CD4-positive, alpha-beta T cell treated with Interleukin-2 at 100 ng/mL for 4 hours (primary cell): ENCODE measurements around the gene PGA5.

ENCODE experiments used
- DNase-seq: peaks from one replicate; pipeline ENCODE4 v3.0.0-alpha.2; 2020; ENCODE audit warnings: low spot score

Gene PGA5

DNA sequence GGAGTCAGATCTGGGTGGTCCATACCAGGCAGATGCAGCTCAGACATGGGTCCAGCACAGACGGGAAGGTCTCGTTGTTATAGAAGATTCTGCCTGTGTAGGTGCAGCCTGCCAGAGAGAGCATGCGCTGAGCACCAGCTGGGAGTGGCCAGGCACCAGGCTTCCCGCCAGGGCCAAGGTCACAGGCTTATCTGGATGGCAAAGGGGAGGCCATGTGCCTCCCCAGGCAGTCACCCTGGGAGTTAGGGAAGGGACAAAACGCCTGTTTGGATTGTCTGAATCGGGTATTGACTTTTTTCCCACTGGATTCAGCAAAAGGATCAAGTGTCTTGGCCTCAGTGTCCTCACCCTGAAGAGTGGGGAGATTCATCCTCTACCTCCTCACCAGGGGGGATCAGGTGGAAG lies 26.5 kb downstream of the PGA5 start:
- DNase-seq, result no peak

DNA sequence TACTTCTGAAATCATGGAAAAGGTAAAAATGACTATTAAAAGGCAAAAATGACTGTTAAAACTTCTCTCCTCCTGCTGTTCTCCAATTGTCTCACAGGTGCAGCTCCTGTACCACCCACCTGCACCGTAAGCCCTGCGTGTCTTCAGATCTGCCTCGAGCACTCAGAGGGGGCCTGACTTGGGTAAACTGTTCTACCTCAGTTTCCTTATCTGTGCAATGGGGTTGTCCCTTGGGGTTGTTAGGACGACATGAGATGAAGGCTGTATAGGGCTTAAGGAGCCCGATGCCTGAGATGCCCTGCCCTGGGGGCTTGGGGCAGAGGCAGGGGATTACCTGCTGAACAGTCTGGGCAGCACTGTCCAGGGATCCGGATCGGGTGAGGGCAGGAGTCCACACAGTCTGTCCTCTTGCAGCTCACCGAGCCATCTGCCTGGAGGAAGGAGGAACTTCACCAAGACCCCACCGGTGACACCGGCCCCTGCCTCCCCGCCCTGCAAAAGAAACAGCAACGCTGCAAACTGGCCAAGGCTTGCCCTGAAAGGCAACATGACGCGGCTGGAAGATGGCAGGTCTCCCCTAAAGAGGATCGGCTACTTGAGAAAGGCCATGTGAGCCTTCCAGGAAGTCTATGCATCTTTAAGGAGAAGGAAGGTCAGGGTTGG lies 27.7 kb downstream of the PGA5 start:
- DNase-seq, result no peak

GRCh38 chr11:61270354-61271076 lies 29.5 kb downstream of the PGA5 start:
- no peak for DNase-seq

GRCh38 chr11:61272731-61273130 lies 31.8 kb downstream of the PGA5 start:
- DNase-seq, result no peak

DNA sequence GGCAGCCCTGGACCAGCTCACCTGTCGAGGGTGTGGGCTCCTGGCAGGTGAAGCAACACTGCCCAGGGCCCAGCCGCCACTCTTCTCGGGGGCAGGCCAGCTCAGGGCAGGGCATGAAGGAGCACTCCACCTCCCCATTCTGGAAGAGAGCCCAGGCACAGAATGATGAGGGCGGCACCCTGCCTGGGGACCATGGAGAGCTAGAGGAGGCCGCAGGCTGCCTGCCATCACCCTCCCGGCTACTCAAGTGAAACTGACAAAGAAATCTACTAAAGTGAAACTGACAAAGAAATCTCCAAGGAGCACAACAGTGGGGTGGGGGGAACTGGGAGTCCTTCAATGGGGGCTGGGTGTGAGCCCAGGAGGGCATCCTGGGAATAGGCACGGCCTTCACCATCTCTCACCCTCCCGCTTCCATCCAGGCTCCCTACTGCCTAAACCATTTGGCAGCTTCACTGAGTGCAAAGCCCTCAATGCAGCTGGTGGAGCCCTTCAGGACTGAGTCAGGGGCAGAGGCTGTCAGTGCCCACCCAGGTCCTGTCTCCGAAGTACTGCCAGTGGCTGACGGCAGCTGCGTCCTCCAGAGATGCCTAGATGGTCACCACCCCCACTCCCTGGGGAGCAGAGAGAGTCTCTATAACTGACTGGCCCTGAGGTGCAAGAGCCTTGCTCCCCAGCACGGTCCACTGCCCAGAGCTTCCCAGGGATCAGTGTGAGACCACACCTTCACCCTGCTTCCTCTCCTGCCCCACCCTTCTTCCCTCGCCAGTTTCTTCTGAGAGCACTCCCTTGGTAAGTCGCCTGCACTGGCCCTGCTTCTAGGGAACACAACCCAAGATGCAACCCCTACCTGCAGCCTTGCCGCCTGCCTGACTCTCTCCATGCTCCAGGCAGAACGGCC lies 32.5 kb downstream of the PGA5 start:
- DNase-seq, result no peak

DNA sequence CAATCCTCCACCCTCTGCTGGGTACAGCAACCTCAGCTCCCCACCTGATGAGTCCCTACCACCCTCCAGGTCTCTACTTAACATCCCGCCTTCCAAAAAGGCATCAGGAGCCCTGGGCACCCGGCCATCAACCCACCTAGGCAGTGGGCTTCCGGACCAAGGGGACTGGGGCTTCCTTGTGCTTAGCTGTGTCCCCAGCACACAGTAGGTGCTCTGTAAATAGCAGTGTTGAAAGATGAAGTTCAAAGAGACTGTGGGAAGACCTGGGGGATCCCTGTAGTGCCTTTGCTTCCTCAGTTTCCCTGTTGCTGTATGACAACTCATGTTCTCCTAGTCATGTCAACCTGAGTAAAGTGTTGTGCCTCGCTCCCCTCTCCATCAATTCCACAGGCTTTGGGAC lies 33.1 kb downstream of the PGA5 start:
- DNase-seq, result no peak

GRCh38 chr11:61275191-61275590 lies 34.2 kb downstream of the PGA5 start:
- DNase-seq, result no peak

DNA sequence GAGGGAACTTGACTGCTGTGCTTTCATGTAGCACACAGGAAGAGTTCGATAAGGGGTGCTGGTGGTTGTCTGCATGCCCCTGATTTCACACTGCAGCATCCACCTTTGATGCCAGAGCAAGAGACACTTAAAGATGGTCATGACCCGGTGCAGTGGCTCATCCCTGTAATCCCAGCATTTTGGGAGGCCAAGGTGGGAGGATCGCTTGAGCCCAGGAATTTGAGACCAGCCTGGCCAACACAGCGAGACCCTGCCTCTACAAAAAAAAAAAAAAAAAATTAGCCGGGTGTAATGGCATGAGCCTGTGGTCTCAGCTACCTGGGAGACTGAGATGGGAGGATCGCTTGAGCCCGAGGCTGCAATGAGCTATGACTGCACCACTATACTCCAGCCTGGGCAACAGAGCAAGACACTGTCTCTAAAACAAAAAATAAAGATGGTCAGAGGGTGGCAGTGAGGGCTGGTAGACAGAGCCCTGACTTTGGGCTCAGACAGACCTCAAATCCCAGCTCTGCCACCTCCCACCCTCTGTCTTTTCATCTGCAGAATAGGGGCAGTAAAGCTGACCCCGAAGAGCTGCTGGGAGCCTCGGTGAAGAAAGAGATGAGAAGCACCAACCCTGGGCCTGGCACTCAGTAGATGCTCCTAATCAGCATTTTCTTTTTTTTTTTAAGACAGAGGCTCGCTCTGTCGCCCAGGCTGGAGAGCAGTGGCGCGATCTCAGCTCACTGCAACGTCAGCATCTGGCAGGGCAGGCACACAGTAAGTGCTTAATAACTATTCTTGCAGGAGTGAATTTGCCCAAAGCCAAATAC lies 36.4 kb downstream of the PGA5 start:
- DNase-seq, result no peak

DNA sequence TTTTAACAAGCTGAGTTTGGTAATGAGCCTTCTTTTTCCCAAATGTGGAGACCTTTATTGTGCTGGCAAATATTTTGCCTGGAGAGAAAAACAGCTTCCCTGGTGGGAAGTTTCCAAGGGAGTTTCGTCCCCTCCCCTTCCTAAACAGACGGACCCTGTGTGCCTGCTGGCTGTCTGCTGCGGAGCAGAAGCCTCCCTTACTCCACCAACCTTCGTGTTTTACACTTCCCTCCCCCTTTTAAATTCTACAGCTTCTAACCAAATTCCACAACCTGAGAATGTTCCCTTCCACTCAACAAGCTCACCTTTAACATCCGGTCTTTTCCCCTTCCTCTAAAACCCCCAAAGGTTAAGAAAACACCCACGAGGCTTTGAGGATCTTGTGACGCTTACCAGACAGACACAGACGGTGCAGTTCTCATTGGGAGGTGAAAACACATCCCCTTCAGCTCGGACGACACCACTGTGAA lies 37.1 kb downstream of the PGA5 start:
- DNase-seq, result no peak

- no peak for DNase-seq
These were observed 39.1 kb downstream of the PGA5 start for GRCh38 chr11:61279934-61280659.

DNA sequence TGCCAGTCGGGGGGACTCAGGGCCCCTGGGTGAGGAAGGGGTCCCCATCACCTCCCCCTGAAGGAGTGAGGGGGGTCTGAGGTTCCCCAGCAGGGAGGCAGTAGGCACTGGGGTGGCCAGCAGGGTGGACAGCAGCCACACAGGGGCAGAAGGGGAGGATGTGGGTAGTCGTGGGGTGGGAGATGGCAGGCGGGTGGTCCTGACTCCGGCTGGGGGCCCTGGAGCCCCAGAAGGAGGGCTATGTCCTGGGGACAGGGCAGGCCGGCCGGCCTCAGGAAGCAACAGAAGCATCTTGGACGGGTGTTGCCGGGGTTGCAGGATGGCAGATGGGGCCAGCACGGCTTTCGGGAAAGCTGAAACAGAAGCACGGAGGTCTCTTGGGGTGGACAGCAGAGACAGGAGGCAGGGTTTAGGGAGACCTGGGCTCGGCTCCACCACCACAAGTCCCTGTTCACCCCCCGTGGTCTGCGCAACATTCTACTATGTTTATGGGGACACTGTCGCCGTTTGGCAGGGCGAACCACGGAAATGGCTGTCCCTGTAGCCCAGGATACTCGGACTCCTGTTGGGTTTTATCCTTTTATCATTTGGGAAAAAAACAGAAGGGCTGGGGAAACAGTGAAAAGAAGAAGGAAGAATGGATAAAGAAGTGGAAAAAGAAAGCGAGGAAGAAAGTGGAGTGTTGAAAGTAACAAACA lies 40.1 kb downstream of the PGA5 start:
- DNase-seq, result no peak

- no peak for DNase-seq
These were observed 40.7 kb downstream of the PGA5 start for GRCh38 chr11:61281581-61282250.

GRCh38 chr11:61283613-61284012 lies 42.6 kb downstream of the PGA5 start:
- no peak for DNase-seq

DNA sequence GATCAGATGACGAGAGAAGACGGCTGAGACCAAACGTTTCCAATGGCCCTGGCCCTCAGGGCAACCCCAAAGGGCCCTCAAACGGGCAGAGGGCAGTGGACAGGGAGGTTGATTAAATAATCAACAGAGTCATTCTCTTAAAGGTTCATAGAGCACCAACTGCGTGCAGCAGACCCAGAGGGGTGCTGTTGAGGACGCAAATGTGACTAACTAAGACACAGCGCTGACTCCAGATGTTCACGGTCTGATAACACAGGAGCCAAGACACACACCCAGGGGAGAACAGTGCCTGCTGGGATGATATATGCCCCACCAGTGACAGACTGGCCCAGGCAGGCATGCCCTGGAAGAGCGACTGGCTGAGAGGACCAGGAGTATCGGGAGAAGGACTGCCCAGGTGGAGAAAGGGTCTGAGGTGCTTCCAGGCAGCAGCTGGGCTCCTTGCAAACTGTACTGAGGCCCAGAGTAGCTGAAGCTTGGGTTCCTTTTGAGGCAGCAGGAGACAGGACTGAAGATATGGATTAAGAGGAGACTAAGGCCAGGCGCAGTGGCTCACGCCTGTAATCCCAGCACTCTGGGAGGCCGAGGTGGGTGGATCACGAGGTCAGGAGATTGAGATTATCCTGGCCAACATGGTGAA lies 46.5 kb downstream of the PGA5 start:
- DNase-seq, result no peak

- no peak for DNase-seq
These were observed 50.1 kb downstream of the PGA5 start for GRCh38 chr11:61290905-61291690.

DNA sequence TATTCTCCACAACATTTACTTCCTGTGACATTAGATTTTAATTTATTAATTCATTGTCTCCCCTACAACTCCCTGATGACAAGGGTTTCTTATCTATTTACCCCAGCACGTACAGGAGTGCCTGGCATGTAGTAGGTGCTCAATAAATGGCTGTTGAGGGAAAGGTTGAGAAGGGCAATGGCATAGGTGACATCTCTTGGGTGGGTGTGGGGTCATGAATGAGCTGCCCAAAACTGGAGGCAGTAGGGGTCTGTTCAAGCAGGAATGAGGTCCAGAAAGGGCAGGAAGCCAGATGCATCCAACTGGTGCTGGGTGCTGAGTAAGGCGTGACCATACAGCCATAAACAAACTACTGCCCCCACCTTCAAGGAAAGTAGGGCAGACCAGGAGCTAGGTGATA lies 51.4 kb downstream of the PGA5 start:
- no peak for DNase-seq

GRCh38 chr11:61293867-61294716 lies 53.1 kb downstream of the PGA5 start:
- no peak for DNase-seq
